A549 treated with Mapracorat at 1 μM for 4 hours (cell line): ENCODE data around the gene POM121C. TPM values are rescaled to one million over a fixed set of nuclear protein-coding genes. Genes with fewer than 3 reads are reported as not detected.

Source experiments
- total RNA-seq: library from RNA; stranded (reverse); fragments of 200-300 nt; extraction: Qiagen RNA extraction; gene quantifications from 5 replicates; pipeline ENCODE4 v1.2.3, GENCODE V29; 2022

The POM121C gene
- total RNA-seq, result 30.4 to 43.0 TPM (median 37.6 TPM) in 5 replicates

GRCh38 chr7:75485979-75486643 lies at the start of gene POM121C:
POM121C (minus strand) TSS chr7:75486299; CDS start chr7:75441496, 44,803 bp downstream.

DNA sequence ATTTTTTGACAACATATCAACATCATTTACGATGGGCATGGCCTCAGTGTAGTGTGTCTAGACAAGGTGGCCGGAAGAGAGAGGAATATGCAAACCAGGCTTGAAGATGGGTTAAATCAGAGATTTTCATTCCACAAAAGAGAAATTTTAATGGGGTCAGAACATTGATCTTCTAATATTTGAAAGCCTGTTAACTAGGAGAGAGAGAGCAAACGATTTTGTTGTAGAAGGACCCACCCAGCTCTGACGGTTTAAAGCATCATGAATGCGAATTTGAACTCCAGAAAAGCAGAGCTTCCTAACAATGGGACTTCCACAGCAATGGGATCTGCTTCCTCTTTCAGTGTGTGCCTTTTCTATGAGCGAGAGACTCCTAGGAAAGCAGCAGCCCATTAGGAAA lies 5.9 kb upstream of the POM121C start, which contains the start of gene SPDYE5:
SPDYE5 (plus strand) TSS at position 301 of the 400 bp plus-strand sequence. CDS start 1,728 bp downstream, outside the sequence.

DNA sequence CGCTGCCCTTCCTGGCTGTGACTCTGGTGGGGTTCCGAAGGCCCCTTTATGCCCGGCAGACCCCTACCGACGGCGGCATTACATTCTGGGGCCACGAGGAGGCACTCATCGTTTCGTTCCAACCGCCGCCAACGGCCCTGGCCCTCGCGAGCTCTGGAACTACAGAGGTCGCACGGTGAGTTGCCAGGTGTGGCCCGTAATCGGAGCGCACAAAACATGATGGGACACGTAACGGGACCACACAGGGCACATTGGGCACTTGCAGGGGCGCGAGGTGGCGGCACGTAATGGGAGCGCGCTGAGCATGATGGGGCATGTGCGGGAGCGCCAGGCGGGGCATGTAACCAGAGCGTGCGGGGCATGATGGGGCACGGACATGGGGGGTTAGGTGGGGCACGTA lies 90.8 kb downstream of the POM121C start, which contains the start of gene TRIM73:
TRIM73 (plus strand) TSS at position 301 of the 400 bp plus-strand sequence. CDS start 3,305 bp downstream, outside the sequence.

Other genes with a start within 250 kb of the POM121C start
- gene TRIM73, start 90.7 kb downstream of the POM121C start, total RNA-seq, result 1.2 to 2.7 TPM (median 2.6 TPM) in 5 replicates
- not detected in 5 replicates for gene SPDYE5, start 6.0 kb upstream of the POM121C start, total RNA-seq